Activated T-cell treated with anti-CD3 and anti-CD28 coated beads for 24 hours (primary cell): ENCODE data around the gene RFPL4A.
"Not testable (repeated sequence)": the region's sequence is repeated elsewhere in the genome, so short reads cannot be mapped to it uniquely, and the experiment has no call there.

Source experiments
- DNase-seq: peaks from one replicate; pipeline ENCODE4 v3.0.0-alpha.2; 2020; ENCODE audit warnings: low read depth

RFPL4A gene

GRCh38 chr19:55758797-55759196 lies at the start of gene RFPL4A:
Gene RFPL4A, plus strand, starts transcription at chr19:55759097. Its CDS starts 2,704 bp downstream, at chr19:55761801.
- not testable (repeated sequence) for DNase-seq

- DNase-seq: no peak
Measured at GRCh38 chr19:55711719-55712118, 47.2 kb upstream of the RFPL4A start.

- DNase-seq: no peak
Measured at GRCh38 chr19:55712804-55713631, 45.9 kb upstream of the RFPL4A start.

DNA sequence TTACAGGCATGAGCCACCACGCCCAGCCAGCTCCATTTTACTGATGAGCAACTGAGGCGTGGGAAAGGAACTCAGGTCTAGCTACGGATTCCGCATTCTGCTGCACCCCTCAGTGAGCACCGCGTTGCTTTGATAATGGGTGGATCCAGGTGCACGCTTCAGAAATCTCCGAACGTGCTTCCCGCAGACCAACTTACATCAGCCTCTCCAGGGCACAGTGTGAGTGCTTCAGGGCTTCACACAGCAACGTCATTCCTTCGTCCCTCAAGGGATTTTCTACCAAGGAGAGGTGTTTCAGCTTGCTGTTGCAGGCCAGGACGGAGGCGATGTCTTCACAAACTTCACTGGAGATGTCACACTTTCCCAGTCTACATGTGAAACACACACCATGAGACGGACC lies 42.4 kb upstream of the RFPL4A start:
- no peak for DNase-seq

GRCh38 chr19:55717251-55717650 lies 41.6 kb upstream of the RFPL4A start:
- no peak for DNase-seq

DNA sequence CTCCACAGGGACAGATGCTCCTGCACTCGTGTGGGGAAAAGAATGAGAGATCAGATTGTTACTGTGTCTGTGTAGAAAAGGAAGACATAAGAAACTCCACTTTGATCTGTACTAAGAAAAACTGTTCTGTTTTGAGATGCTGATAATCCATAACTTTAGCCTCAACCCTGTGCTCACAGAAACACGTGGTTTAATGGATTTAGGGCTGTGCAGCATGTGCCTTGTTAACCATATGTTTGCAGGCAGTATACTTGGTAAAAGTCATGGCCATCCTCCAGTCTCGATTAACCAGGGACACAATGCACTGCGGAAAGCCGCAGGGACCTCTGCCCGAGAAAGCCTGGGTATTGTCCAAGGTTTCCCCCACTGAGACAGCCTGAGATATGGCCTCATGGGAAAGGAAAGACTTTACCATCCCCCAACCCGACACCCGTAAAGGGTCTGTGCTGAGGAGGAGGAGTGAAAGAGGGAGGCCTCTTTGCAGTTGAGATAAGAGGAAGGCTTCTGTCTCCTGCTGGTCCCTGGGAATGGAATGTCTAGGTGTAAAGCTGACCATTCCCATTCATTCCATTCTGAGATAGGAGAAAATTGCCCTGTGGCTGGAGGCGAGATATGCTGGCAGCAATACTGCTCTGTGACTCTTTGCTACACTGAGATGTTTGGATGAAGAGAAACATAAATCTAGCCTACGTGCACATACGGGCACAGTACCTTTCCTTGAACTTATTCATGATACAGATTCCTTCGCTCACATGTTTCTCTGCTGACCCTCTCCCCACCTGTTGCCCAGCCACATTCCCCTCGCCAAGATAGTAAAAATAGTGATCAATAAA lies 40.8 kb upstream of the RFPL4A start:
- DNase-seq: not testable (repeated sequence)

GRCh38 chr19:55720214-55720746 lies 38.6 kb upstream of the RFPL4A start:
- no peak for DNase-seq

GRCh38 chr19:55720801-55721200 lies 38.1 kb upstream of the RFPL4A start:
- no peak for DNase-seq

- DNase-seq: no peak
Measured at GRCh38 chr19:55723491-55723890, 35.4 kb upstream of the RFPL4A start.

GRCh38 chr19:55730378-55730777 lies 28.5 kb upstream of the RFPL4A start:
- DNase-seq: not testable (repeated sequence)

DNA sequence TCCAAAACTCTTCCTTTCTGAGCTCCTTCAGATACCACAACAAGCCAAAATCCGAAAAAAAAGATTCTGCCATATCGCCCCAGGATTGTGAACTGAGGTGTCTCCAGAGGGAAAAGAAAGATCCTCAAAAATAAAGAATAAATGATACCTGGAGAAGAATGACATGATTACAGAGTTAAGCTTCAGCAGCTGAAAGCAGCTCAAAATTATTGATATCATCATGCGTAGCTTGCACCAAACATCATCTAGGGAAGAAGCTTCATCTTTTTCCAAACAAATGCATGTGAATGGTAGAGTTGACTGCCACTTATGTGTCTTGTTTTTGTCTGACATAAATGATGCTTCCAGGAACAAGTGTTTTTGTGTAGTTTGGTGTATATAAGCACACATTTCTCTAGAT lies 20.6 kb upstream of the RFPL4A start, which contains the start of gene NLRP9:
Gene NLRP9, minus strand, starts transcription at position 101 of the 400 bp plus-strand sequence. Its CDS starts 28 bp downstream, at position 73.
- DNase-seq: no peak

- no peak for DNase-seq
Measured at GRCh38 chr19:55750715-55751114, 8.2 kb upstream of the RFPL4A start.

DNA sequence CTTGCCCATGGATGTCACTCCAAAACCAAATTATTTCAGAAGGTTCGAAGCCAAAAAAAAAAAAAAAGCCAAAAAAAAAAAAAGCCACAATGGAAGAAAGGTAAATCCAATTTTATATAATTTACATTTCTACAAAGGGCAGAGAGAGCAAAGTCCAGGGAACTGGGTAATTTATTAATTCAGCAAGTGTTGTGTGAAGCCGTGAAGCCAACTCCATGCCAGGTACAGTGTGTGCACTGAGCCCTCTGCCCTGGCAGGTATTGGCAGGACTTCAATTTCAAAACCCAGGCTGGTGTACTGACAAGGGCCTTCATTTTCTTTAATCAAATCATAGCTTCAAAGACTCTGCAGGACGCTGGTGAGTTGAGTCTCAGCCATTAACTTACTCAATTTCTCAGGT lies 5.5 kb upstream of the RFPL4A start:
- no peak for DNase-seq

DNA sequence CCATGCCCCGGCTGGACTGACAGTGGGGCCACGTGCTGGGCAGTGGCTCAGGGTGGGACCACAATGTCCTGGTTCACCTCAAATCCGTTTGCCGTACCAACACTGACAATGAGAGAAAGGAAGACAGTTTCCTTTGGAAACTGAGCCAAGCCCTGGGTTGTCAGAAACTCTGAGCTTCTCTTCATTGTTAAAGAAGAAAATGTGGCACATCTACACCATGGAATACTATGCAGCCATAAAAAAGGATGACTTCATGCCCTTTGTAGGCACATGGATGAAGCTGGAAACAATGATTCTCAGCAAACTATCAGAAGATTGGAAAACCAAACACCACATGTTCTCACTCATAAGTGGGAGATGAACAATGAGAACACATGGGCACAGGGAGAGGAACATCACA lies 2.1 kb upstream of the RFPL4A start:
- not testable (repeated sequence) for DNase-seq

DNA sequence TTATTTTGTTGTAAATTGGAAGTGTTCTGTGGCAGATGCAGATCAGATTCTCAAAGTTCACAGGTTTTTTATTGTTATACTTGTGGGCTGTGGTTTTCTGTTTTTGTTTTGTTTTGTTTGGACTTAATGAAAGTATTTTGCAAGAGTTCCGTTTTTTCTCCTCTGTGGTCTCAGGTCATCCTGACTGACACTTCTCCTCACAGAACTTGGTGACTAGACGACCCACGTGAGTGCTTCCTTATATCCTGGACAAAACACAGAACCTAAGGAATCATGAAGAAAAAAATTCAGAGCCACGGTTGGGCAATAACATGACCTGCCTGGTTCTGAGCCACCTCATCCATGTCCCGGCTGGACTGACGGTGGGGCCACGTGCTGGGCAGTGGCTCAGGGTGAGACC lies 7.6 kb downstream of the RFPL4A start:
- no peak for DNase-seq

GRCh38 chr19:55768818-55769217 lies 9.9 kb downstream of the RFPL4A start, which contains the start of gene RFPL4AL1:
Gene RFPL4AL1, plus strand, starts transcription at chr19:55769118. Its CDS starts 2,687 bp downstream, at chr19:55771805.
- not testable (repeated sequence) for DNase-seq

GRCh38 chr19:55769632-55770031 lies 10.7 kb downstream of the RFPL4A start:
- not testable (repeated sequence) for DNase-seq

GRCh38 chr19:55777528-55777927 lies 18.6 kb downstream of the RFPL4A start:
- no peak for DNase-seq

- DNase-seq: no peak
Measured at GRCh38 chr19:55778331-55778730, 19.4 kb downstream of the RFPL4A start.

GRCh38 chr19:55781112-55781511 lies 22.2 kb downstream of the RFPL4A start:
- DNase-seq: no peak

- DNase-seq: no peak
Measured at GRCh38 chr19:55795021-55795420, 36.1 kb downstream of the RFPL4A start.

- no peak for DNase-seq
Measured at GRCh38 chr19:55801416-55801815, 42.5 kb downstream of the RFPL4A start.

DNA sequence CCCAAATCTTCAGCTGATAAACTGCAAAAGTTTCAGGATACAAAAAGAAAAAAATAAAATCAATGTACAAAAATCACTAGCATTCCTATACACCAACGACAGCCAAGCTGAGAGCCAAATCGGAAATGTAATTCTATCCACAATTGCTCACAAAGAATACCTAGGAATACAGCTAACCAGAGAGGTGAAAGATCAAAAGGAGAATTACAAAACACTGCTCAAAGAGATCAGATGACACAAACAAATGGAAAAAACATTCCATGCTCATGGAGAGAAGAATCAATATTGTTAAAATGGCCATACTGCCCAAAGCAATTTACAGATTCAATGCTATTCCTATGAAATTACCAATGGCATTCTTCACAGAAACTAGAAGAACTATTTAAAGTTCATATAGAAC lies 43.4 kb downstream of the RFPL4A start:
- DNase-seq: no peak
